ENCODE measurements around the gene MACROH2A1. TPM values are rescaled to one million over a fixed set of nuclear protein-coding genes. Genes with fewer than 3 reads are reported as not detected.

MACROH2A1 gene
- total and polyA plus RNA-seq, 9 of the 15 experiments (the other 6 are each of a cell fraction or from before 2014, with no cell fraction given) = 44.9 to 289 (median 193) TPM

DNA sequence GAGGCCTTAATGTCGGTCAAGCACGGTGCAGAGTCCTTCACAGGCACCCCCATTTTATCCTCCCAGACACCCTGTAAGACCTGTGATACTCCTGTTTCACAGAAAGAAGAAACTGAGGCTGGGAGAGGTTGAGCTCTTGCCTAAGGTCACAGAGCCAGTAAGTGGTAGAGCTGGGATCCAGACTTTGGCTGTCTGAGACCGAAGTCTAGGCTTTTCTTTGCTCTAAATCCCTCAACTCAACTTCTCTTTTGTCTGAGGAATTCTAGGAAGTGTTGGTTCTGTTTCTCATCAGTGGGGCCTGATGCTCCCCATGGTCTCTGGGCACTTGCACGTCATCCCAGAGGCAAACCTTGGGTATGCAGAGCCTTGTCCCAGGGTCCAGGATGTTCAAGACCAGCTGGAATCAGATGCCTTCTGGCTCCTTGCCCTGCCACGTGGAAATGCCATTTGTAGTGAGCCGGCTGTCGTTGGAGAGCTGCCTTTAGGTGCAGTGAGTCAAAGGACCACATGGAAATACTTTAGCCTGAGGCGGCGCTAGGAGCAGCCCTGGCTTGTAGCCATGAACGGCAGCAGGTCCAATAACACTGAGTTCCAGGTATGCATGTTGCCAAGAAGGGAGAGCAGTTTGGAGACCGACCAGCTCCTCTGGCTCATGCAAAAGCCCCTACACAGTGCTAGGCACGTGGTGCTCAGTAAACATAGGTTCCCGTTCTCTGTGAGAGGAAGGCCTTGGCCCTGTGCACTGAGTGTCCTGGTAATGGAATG lies 38.9 kb upstream of the MACROH2A1 start (continued):
- TF ChIP-seq, protein P1, sequence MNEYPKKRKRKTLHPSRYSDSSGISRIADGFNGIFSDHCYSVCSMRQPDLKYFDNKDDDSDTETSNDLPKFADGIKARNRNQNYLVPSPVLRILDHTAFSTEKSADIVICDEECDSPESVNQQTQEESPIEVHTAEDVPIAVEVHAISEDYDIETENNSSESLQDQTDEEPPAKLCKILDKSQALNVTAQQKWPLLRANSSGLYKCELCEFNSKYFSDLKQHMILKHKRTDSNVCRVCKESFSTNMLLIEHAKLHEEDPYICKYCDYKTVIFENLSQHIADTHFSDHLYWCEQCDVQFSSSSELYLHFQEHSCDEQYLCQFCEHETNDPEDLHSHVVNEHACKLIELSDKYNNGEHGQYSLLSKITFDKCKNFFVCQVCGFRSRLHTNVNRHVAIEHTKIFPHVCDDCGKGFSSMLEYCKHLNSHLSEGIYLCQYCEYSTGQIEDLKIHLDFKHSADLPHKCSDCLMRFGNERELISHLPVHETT (CRISPR knock-in tag; conservative IDR thresholded peaks at IDR 0.05 in 1 of 2, IDR thresholded peaks at IDR 0.05 in 1 of 2) = peak in 1 of 2 experiments; percentile 82; a peak in 2 of 4 replicates
- TF ChIP-seq ZFP30 (CRISPR knock-in tag; IDR thresholded peaks at IDR 0.05; ENCODE audit: borderline replicate concordance) = no peak
- TF ChIP-seq CEBPG (CRISPR knock-in tag; IDR thresholded peaks at IDR 0.05) = peak; percentile 11; the same call in 1 of the 2 replicates
- no peak for TF ChIP-seq CEBPG (tag; conservative IDR thresholded peaks at IDR 0.05 in 1 of 2, IDR thresholded peaks at IDR 0.05 in 1 of 2)
- TF ChIP-seq ZNF384 (IDR thresholded peaks at IDR 0.05; ENCODE audit: low read depth, low read length) = no peak
- TF ChIP-seq SMARCC2 (IDR thresholded peaks at IDR 0.05; ENCODE audit: low read depth) = 0 out of 2 replicates have a peak, but pooled peaks have one; percentile 7
- TF ChIP-seq, protein P2, sequence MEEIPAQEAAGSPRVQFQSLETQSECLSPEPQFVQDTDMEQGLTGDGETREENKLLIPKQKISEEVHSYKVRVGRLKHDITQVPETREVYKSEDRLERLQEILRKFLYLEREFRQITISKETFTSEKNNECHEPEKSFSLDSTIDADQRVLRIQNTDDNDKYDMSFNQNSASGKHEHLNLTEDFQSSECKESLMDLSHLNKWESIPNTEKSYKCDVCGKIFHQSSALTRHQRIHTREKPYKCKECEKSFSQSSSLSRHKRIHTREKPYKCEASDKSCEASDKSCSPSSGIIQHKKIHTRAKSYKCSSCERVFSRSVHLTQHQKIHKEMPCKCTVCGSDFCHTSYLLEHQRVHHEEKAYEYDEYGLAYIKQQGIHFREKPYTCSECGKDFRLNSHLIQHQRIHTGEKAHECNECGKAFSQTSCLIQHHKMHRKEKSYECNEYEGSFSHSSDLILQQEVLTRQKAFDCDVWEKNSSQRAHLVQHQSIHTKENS (CRISPR knock-in tag; IDR thresholded peaks at IDR 0.05) = no peak
- TF ChIP-seq SMAD4 (CRISPR knock-in tag; conservative IDR thresholded peaks at IDR 0.05) = peak; percentile 41; the same call in 1 of the 2 replicates
- TF ChIP-seq NFATC3 (IDR thresholded peaks at IDR 0.05) = no peak
- peak; percentile 19 for TF ChIP-seq ZFX (CRISPR knock-in tag; IDR thresholded peaks at IDR 0.05)
- TF ChIP-seq, protein P3, sequence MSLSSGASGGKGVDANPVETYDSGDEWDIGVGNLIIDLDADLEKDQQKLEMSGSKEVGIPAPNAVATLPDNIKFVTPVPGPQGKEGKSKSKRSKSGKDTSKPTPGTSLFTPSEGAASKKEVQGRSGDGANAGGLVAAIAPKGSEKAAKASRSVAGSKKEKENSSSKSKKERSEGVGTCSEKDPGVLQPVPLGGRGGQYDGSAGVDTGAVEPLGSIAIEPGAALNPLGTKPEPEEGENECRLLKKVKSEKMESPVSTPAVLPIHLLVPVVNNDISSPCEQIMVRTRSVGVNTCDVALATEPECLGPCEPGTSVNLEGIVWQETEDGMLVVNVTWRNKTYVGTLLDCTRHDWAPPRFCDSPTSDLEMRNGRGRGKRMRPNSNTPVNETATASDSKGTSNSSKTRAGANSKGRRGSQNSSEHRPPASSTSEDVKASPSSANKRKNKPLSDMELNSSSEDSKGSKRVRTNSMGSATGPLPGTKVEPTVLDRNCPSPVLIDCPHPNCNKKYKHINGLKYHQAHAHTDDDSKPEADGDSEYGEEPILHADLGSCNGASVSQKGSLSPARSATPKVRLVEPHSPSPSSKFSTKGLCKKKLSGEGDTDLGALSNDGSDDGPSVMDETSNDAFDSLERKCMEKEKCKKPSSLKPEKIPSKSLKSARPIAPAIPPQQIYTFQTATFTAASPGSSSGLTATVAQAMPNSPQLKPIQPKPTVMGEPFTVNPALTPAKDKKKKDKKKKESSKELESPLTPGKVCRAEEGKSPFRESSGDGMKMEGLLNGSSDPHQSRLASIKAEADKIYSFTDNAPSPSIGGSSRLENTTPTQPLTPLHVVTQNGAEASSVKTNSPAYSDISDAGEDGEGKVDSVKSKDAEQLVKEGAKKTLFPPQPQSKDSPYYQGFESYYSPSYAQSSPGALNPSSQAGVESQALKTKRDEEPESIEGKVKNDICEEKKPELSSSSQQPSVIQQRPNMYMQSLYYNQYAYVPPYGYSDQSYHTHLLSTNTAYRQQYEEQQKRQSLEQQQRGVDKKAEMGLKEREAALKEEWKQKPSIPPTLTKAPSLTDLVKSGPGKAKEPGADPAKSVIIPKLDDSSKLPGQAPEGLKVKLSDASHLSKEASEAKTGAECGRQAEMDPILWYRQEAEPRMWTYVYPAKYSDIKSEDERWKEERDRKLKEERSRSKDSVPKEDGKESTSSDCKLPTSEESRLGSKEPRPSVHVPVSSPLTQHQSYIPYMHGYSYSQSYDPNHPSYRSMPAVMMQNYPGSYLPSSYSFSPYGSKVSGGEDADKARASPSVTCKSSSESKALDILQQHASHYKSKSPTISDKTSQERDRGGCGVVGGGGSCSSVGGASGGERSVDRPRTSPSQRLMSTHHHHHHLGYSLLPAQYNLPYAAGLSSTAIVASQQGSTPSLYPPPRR (CRISPR knock-in tag; IDR thresholded peaks at IDR 0.05; ENCODE audit: borderline replicate concordance) = no peak
- no peak for TF ChIP-seq POLR3G (IDR thresholded peaks at IDR 0.05; ENCODE audit: extremely low read depth, insufficient read length, insufficient replicate concordance)
- TF ChIP-seq, protein P4, sequence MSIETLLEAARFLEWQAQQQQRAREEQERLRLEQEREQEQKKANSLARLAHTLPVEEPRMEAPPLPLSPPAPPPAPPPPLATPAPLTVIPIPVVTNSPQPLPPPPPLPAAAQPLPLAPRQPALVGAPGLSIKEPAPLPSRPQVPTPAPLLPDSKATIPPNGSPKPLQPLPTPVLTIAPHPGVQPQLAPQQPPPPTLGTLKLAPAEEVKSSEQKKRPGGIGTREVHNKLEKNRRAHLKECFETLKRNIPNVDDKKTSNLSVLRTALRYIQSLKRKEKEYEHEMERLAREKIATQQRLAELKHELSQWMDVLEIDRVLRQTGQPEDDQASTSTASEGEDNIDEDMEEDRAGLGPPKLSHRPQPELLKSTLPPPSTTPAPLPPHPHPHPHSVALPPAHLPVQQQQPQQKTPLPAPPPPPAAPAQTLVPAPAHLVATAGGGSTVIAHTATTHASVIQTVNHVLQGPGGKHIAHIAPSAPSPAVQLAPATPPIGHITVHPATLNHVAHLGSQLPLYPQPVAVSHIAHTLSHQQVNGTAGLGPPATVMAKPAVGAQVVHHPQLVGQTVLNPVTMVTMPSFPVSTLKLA (conservative IDR thresholded peaks at IDR 0.05) = peak in 1 of 2 experiments; percentile 71; a peak in 1 of 4 replicates
- 0 out of 2 replicates have a peak, but pooled peaks have one; percentile 31 for TF ChIP-seq ZNF551 (CRISPR knock-in tag; IDR thresholded peaks at IDR 0.05)
- no peak for TF ChIP-seq IRF2 (CRISPR knock-in tag; IDR thresholded peaks at IDR 0.05)
- no peak for TF ChIP-seq ATF1 (CRISPR knock-in tag; IDR thresholded peaks at IDR 0.05)
- 0 out of 2 replicates have a peak, but pooled peaks have one; percentile 10 for TF ChIP-seq ATF1 (tag; IDR thresholded peaks at IDR 0.05)
- no peak for TF ChIP-seq ZNF224 (CRISPR knock-in tag; IDR thresholded peaks at IDR 0.05)

All from K562 (cell line).